Mesodermal cell (in vitro differentiated cells): ENCODE measurements around the gene PTPRN2.
"Not testable (repeated sequence)": the region's sequence is repeated elsewhere in the genome, so short reads cannot be mapped to it uniquely, and the experiment has no call there.

Experiments
- H3K27ac ChIP-seq: 2 replicates; pipeline ENCODE4 v1.7.0; 2013; ENCODE audit warnings: mild to moderate bottlenecking, low read depth, low read length, moderate library complexity; ENCODE audit not compliant: severe bottlenecking
- H3K36me3 ChIP-seq: 2 replicates; pipeline ENCODE4 v1.7.1; 2013; ENCODE audit warnings: mild to moderate bottlenecking, low read length, moderate library complexity; ENCODE audit not compliant: control insufficient read depth, insufficient read depth
- H3K4me1 ChIP-seq: one replicate; pipeline ENCODE4 v1.7.1; 2013; ENCODE audit warnings: mild to moderate bottlenecking, low read length; ENCODE audit not compliant: insufficient read depth, control insufficient read depth, poor library complexity, severe bottlenecking
- H3K4me3 ChIP-seq: 2 replicates; pipeline ENCODE4 v1.7.0; 2013; ENCODE audit warnings: low read length, control low read depth, mild to moderate bottlenecking; ENCODE audit not compliant: insufficient read depth, poor library complexity, severe bottlenecking; ENCODE audit errors: extremely low read depth
- H3K9me3 ChIP-seq: 2 replicates; pipeline ENCODE4 v1.7.1; 2013; ENCODE audit warnings: mild to moderate bottlenecking, low read length, moderate library complexity; ENCODE audit not compliant: control insufficient read depth
- WGBS, 2 experiments: methylation state at CpG; one replicate each; pipeline ENCODE4 v1.1.5; 2013; ENCODE audit warnings: missing lambda C conversion rate in 2 of 2; ENCODE audit not compliant: insufficient coverage in 2 of 2; 5-methylcytosine and 5-hydroxymethylcytosine counted together

Gene PTPRN2

GRCh38 chr7:158539711-158540146 is 47.9 kb downstream of the PTPRN2 start:
- H3K9me3 ChIP-seq: peaks cover 77% of the 10 kb centered on the region
- 85 to 90% methylated on average over 11 to 12 of the region's 12 CpGs for WGBS, 2 experiments

GRCh38 chr7:158538156-158538946 is 49.3 kb downstream of the PTPRN2 start:
- WGBS, 2 experiments: 75 to 76% methylated on average over 31 to 36 of the region's 36 CpGs
- Histone ChIP-seq H3K27ac (no peak overlapping the region), H3K36me3 (no peaks in the 10 kb centered on the region), H3K4me3 (no peak overlapping the region), H3K9me3 (peaks cover 83% of the 10 kb centered on the region), H3K4me1 (no peaks in the 10 kb centered on the region)

More at GRCh38 chr7:158539711-158540146, 47.9 kb downstream of the PTPRN2 start:
- H3K4me3 ChIP-seq: no peak overlapping the region
- H3K27ac ChIP-seq: no peak overlapping the region
- H3K4me1 ChIP-seq: no peaks in the 10 kb centered on the region
- no peaks in the 10 kb centered on the region for H3K36me3 ChIP-seq

- Histone ChIP-seq H3K4me3 (no peak overlapping the region), H3K36me3 (no peaks in the 10 kb centered on the region), H3K9me3 (peaks cover 87% of the 10 kb centered on the region), H3K4me1 (no peaks in the 10 kb centered on the region), H3K27ac (no peak overlapping the region)
- 69 to 77% methylated on average over 5 of the region's 7 CpGs for WGBS, 2 experiments
These were observed 50.1 kb downstream of the PTPRN2 start for GRCh38 chr7:158537516-158537882.

- Histone ChIP-seq H3K36me3 (no peaks in the 10 kb centered on the region), H3K9me3 (peaks cover 86% of the 10 kb centered on the region), H3K4me1 (no peaks in the 10 kb centered on the region), H3K27ac (no peak overlapping the region), H3K4me3 (no peak overlapping the region)
- 56 to 59% methylated on average over 12 of the region's 13 CpGs for WGBS, 2 experiments
These were observed 50.6 kb downstream of the PTPRN2 start for GRCh38 chr7:158536871-158537515.

- Histone ChIP-seq H3K9me3 (peaks cover 74% of the 10 kb centered on the region), H3K36me3 (no peaks in the 10 kb centered on the region), H3K27ac (no peak overlapping the region), H3K4me3 (no peak overlapping the region), H3K4me1 (no peaks in the 10 kb centered on the region)
- 42 to 47% methylated on average over 2 to 3 of the region's 4 CpGs for WGBS, 2 experiments
These were observed 52.5 kb downstream of the PTPRN2 start for GRCh38 chr7:158535079-158535478.

GRCh38 chr7:158534598-158534997 is 53.0 kb downstream of the PTPRN2 start:
- 71 to 76% methylated on average over 9 to 14 of the region's 16 CpGs for WGBS, 2 experiments
- H3K27ac ChIP-seq: no peak overlapping the region
- no peaks in the 10 kb centered on the region for H3K4me1 ChIP-seq
- H3K36me3 ChIP-seq: no peaks in the 10 kb centered on the region
- H3K9me3 ChIP-seq: peaks cover 74% of the 10 kb centered on the region
- H3K4me3 ChIP-seq: no peak overlapping the region

- peaks cover 74% of the 10 kb centered on the region for H3K9me3 ChIP-seq
- WGBS, 2 experiments: 38 to 66% methylated on average over 9 of the region's 12 CpGs
- H3K4me3 ChIP-seq, H3K36me3 ChIP-seq, H3K27ac ChIP-seq, H3K4me1 ChIP-seq: not testable (repeated sequence)
These were observed 53.5 kb downstream of the PTPRN2 start for GRCh38 chr7:158534134-158534515.

GRCh38 chr7:158533386-158534133 is 54.1 kb downstream of the PTPRN2 start:
- Histone ChIP-seq H3K4me1 (no peaks in the 10 kb centered on the region), H3K4me3 (no peak overlapping the region), H3K36me3 (no peaks in the 10 kb centered on the region), H3K9me3 (peaks cover 74% of the 10 kb centered on the region), H3K27ac (no peak overlapping the region)
- WGBS, 2 experiments: 81 to 82% methylated on average over 23 of the region's 26 CpGs

GRCh38 chr7:158532093-158532627 is 55.5 kb downstream of the PTPRN2 start:
- WGBS, 2 experiments: 59 to 61% methylated on average over 10 to 11 of the region's 17 CpGs
- Histone ChIP-seq H3K36me3 (no peaks in the 10 kb centered on the region), H3K9me3 (peaks cover 77% of the 10 kb centered on the region), H3K27ac (no peak overlapping the region), H3K4me3 (no peak overlapping the region), H3K4me1 (no peaks in the 10 kb centered on the region)

GRCh38 chr7:158531661-158532060 is 56.0 kb downstream of the PTPRN2 start:
- Histone ChIP-seq H3K36me3 (no peaks in the 10 kb centered on the region), H3K27ac (no peak overlapping the region), H3K4me1 (no peaks in the 10 kb centered on the region), H3K9me3 (peaks cover 79% of the 10 kb centered on the region), H3K4me3 (no peak overlapping the region)
- 70 to 75% methylated on average over 10 to 11 of the region's 11 CpGs for WGBS, 2 experiments
